Measurements from ENCODE around the gene AGAP3.

The AGAP3 gene

DNA sequence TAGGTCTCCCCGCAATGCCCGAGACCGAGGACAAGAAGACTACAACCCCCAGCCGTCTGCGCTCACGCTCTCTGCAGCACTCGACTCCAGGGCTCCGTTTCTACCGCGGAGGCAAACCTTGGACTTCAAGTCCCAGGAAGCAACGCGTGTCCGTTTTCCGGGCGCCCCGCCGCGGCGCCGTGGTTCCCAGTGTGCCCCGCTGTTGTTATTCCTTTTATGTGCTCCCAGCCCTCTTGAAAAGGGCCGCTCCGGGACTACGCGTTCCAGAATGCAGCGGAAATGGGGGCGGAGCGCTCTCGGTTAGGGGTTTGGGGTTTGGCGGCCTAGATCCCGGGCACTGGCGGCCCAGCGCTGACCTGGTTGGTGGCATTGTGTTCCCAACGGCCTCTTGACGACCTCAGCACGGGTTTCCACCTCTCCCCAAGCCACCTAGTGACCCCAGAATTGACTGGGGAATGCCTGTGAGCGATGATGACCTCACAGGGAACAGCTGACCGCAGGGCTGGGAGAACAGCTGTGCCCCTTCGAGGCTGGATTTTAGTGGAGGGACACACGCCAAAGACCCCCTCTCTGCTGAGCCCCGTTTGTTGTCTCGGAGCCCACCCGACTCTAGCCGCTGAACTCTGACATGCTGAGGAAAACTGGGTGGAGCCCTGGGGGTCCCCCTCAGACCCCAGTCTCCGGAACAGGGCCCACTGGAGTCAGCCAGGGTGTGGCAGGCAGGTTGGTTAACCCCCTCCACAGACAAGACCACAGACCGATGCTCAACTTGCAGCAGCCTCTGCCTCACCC, 28.1 kb upstream of the AGAP3 start:
- peak; percentile 97 to 98 for DNase-seq

- no peak for DNase-seq
Observed at GRCh38 chr7:151058781-151059366, 27.4 kb upstream of the AGAP3 start.

DNA sequence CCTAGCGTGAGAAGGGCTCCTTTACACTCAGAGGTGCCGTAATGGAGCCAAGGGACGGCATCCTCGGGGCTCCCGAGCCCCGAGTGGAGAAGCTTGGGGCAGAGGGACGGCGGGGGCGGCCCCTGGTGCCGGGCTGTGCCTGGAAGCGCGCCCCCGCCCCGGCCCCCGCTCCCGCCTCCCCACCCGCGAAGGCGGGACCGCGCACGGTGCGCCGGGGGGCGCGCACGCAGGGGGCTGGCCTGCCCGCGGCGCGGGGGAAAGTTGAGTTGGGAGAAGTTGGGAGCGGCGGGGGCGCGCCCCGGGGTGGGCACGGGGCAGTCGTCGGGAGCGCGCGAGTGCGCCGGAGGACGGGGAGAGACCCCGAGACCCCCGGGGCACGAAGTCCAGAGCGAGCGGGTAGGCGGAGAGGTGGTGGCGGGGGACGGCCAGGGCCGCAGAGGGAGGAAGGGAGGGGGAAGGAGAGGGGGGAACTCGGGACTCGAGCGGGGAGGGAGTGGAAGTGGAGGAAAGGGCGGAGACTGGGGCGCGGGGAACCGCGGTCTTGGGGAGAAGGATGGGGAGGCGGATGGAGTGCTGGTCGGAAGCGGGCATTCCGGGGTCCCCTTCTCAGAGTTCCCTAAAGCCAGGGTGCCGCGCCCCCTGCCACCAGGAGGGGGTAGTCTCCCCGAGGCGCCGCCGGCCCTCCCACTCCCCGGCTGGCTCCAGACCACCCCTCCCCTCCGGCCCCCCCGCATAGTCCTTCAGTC, 26.7 kb upstream of the AGAP3 start, which contains the start of gene SLC4A2:
Gene SLC4A2, plus strand, starts transcription at position 223 of the 746 bp plus-strand sequence. CDS start 2,399 bp downstream, outside the sequence.
- DNase-seq, result peak; percentile 44 to 58

- no peak for DNase-seq
Observed at GRCh38 chr7:151060113-151060415, 26.2 kb upstream of the AGAP3 start.

- DNase-seq, result peak in 1 of 2 experiments; percentile 23
Observed at GRCh38 chr7:151060416-151061212, 25.7 kb upstream of the AGAP3 start.

DNA sequence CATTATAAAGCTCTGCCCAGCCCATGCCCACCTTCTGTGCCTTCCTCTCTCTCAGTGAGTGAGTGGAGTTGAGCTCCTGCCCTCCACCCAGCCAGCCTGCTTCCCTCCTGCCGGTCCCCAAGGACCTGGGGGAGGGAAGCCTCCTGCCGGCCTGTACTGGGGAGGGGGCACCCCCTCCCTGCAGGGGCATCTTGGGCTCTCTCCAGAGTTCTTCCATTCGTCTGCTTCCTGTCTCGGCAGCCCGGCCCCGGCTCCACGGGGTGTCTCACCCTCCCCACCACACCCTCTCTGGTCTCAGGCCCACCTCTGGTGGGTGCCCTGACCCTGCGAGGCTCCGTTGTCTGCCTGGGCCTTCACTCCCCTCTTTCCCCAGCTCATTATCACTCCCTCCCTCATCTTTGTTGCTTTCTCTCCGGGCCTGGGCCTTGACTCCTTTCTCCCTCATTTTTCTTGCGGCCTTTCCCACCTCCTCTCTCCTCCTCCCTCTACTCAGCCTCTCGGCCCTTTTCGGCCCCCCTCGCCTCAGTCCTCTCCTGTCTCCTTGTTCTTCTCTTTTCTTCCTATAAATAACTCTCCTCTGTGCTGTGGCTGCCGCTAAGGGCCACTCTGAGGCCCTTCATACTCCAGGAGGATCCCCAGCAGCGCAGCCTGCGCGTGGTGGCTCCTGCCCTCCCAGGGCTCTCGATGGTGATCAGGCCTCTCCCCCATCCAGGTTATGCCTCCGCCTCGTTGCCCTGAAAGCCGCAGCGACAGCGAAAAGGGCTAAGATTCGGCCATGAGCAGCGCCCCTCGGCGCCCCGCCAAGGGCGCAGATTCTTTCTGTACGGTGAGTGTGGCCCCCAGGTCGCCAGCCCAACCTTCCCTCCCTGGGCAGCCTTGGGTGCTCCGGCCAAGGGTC, 24.8 kb upstream of the AGAP3 start:
- no peak for DNase-seq

- DNase-seq, result no peak
Observed at GRCh38 chr7:151062111-151062398, 24.2 kb upstream of the AGAP3 start.

DNA sequence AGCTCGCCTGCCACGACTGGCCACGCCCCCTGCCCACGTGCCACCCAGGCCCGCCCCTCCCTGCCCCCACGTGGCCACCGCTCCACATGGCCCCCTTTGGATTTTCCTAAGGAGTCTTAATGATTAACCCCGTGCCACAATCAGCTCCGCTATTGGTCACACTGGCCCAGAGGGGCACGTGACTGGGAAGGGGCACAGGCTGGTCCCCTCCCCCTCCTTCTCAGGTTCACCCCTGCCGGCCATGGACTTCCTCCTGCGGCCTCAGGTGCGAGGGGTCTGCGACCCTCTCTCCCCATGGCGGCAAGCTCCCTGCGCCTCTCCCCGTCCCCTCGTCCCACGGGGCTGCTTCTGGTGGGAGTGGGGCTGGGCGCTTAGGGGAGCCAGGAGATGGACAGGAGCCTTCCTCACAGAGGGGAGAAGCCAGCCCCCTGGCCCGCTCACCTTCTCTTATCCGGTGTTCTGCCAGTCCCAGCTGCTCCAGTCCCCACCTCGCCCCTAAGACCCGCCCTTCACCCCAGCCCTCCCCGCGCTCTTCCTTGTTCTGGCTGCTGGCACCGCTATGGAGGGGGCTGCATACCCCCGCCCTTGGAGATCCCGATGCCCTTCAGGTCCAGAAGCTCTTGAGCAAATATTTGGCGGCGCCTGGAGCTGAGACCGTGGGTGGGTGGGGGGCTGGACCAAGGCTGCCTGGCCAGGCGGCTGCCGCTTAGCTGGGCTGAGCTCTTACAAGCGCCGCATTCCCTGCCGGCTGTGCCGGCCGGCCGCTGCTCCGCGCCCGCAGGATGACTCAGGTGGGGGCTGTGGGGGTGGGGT, 23.7 kb upstream of the AGAP3 start:
- no peak for DNase-seq

GRCh38 chr7:151063212-151063561, 23.1 kb upstream of the AGAP3 start:
- DNase-seq, result no peak

- DNase-seq, result no peak
Observed at GRCh38 chr7:151064454-151064853, 21.8 kb upstream of the AGAP3 start.

GRCh38 chr7:151064993-151065392, 21.3 kb upstream of the AGAP3 start:
- no peak for DNase-seq

DNA sequence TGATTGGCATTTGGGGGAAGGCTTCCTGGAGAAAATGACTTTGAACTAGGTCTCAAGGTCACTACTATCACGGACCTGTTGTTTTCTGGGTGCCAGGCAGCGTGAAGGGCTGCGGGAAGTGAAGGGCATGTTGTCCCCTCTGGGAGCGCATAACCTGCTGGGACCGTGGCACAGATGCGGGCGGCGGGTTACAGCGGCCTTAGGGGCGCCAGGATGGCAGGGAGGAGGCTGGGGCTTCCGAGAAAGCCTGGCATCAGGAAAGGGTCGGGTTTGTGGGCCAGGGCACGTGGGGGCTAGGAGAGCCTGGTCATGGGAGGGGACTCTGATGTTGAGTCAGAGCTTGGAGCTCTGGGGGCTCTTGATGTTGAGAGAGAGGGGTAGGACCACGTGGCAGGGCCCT, 20.8 kb upstream of the AGAP3 start:
- DNase-seq, result no peak

GRCh38 chr7:151066273-151066974, 19.9 kb upstream of the AGAP3 start:
- DNase-seq, result no peak

- DNase-seq, result no peak
Observed at GRCh38 chr7:151068069-151068773, 18.1 kb upstream of the AGAP3 start.

DNA sequence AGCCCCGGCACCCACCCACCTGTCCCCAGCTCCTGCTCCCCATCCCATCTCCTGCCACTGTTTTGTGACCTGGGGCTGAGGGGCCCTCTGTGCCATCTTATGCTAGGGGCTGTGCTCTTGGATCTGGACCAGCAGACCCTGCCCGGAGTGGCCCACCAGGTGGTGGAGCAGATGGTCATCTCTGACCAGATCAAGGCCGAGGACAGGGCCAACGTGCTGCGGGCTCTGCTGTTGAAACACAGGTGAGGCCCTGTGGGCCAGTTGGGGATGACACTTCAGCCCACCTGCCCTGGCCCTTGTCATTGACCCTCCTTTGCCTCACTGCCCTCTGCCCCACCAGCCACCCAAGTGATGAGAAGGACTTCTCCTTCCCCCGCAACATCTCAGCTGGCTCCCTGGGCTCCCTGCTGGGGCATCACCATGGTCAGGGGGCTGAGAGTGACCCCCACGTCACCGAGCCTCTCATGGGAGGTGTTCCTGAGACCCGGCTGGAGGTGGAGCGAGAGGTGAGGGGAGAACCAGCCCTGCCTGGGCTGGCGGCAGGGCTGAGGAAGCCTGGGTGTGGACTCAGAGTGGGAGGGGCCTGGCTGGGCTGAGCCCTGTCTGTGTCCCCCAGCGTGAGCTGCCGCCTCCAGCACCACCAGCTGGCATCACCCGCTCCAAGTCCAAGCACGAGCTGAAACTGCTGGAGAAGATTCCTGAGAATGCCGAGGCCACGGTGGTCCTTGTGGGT, 16.3 kb upstream of the AGAP3 start:
- no peak for DNase-seq

DNA sequence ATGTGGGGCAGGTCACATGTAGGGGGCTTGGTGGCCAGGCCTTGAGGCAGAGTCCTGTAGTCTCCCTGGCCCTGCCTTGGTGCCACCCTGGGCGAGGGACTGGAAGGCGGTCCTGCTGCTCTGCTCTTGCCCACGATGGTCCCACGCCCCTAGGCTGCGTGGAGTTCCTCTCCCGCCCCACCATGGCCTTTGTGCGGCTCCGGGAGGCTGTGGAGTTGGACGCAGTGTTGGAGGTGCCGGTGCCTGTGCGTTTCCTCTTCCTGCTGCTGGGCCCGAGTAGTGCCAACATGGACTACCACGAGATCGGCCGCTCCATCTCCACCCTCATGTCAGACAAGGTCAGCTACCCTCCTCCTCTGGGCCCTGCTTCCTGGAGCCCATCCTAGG, 15.7 kb upstream of the AGAP3 start:
- no peak for DNase-seq

DNA sequence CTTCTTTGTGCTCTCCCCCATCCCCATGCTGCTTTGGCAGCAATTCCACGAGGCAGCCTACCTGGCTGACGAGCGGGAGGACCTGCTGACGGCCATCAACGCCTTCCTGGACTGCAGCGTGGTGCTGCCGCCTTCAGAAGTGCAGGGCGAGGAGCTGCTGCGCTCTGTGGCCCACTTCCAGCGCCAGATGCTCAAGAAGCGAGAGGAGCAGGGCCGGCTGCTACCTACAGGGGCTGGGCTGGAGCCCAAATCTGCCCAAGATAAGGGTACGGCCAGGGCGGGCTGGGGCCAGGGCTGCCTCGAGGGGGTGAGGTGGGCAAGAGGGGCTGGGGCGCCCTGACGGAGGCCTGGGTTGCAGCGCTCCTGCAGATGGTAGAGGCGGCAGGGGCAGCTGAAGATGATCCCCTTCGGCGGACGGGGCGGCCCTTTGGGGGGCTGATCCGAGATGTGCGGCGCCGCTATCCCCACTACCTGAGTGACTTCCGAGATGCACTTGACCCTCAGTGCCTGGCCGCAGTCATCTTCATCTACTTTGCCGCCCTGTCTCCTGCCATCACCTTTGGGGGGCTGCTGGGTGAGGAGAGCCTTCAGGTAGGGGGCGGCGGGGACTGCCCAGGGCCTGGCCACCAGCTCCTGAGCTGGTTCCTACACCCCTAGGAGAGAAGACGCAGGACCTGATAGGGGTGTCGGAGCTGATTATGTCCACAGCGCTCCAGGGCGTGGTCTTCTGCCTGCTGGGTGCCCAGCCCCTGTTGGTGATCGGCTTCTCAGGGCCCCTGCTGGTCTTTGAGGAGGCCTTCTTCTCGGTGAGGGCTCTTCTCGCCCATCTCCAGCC, 15.0 kb upstream of the AGAP3 start:
- DNase-seq, result no peak

- DNase-seq, result no peak
Observed at GRCh38 chr7:151073990-151074389, 12.3 kb upstream of the AGAP3 start.
